Endothelial cell of umbilical vein (primary cell): ENCODE measurements around the gene FAM124B. TPM values are rescaled to one million over a fixed set of nuclear protein-coding genes. Genes with fewer than 3 reads are reported as not detected.

Experiments used
- BruUV-seq: library from RNA; stranded (reverse); fragments of 400-500 nt; replicated peaks from 2 replicates; lab custom pipeline; 2021; lab: Mats Ljungman, UMichigan
- CTCF ChIA-PET: fragments of 300-600, 350-600 bp; sonication (Branson Sonifier 250); formaldehyde crosslinking; loops from one replicate; lab custom pipeline; 2021; ENCODE audit warnings: antibody characterized with exemption, inconsistent platforms; lab: Charles Lee
- POLR2A ChIA-PET: fragments of 300-600, 350-600 bp; sonication (Branson Sonifier 250); formaldehyde crosslinking; loops from one replicate; lab custom pipeline; 2021; ENCODE audit warnings: antibody characterized with exemption, inconsistent platforms; lab: Charles Lee
- DNase-seq: peaks from one replicate; pipeline ENCODE4 v3.0.0-alpha.2; 2011; ENCODE audit warnings: low read depth, low spot score
- FAIRE-seq: peaks from 2 replicates; lab custom pipeline; 2011; peaks lifted over from hg19 to GRCh38; lab: Jason Lieb, UNC
- H2AFZ ChIP-seq: 2 replicates; pipeline ENCODE4 v1.6.0; 2012; ENCODE audit warnings: low read depth, low read length, control low read depth, inconsistent platforms
- H3K27ac ChIP-seq: 2 replicates; pipeline ENCODE4 v1.5.1; 2011; ENCODE audit warnings: low read depth, mild to moderate bottlenecking, control low read depth, low read length, moderate library complexity; ENCODE audit not compliant: insufficient read depth
- H3K27me3 ChIP-seq, 2 experiments: 2 replicates each; pipeline versions ENCODE4 v1.6.0 to v1.6.1; 2011; ENCODE audit warnings: low read length in 2 of 2, mixed read lengths in 1 of 2; ENCODE audit not compliant: control insufficient read depth in 2 of 2, insufficient read depth in 2 of 2
- H3K36me3 ChIP-seq, 2 experiments: 2 replicates in 1 of 2; 3 replicates in 1 of 2; pipeline ENCODE4 v1.5.1; 2011; ENCODE audit warnings: low read length in 2 of 2, mild to moderate bottlenecking in 1 of 2, moderate library complexity in 1 of 2; ENCODE audit not compliant: control insufficient read depth in 2 of 2, insufficient read depth in 2 of 2; ENCODE audit errors: extremely low read depth in 1 of 2
- H3K4me1 ChIP-seq: 3 replicates; pipeline ENCODE4 v1.5.1; 2011; ENCODE audit warnings: mild to moderate bottlenecking, low read length; ENCODE audit not compliant: control insufficient read depth, insufficient read depth; ENCODE audit errors: extremely low read depth
- H3K4me2 ChIP-seq: 2 replicates; pipeline ENCODE4 v1.6.1; 2011; ENCODE audit warnings: low read length, control low read depth, mixed read lengths; ENCODE audit not compliant: insufficient read depth
- H3K4me3 ChIP-seq, 3 experiments: fragments of 200-600 bp in 1 of 3; sonication (generic), shearing (Covaris generic) in 1 of 3; replicated peaks in 1 of 3; 2 replicates each; pipeline ENCODE4 v1.5.1; 2011 to 2016; ENCODE audit warnings: control low read depth in 3 of 3, low read length in 3 of 3, mild to moderate bottlenecking in 2 of 3, inconsistent platforms in 1 of 3, low read depth in 1 of 3, moderate library complexity in 1 of 3; ENCODE audit not compliant: insufficient read depth in 1 of 3
- H3K79me2 ChIP-seq: 2 replicates; pipeline ENCODE4 v1.6.0; 2012; ENCODE audit warnings: low read length, inconsistent platforms; ENCODE audit not compliant: control insufficient read depth, insufficient read depth
- H3K9ac ChIP-seq: replicated peaks from 2 replicates; pipeline ENCODE3; 2011; ENCODE audit warnings: low read length, control low read depth; ENCODE audit not compliant: insufficient read depth; ENCODE audit errors: extremely low read depth
- H3K9me1 ChIP-seq: replicated peaks from 3 replicates; pipeline ENCODE4 v1.6.0; 2011; ENCODE audit warnings: mild to moderate bottlenecking, low read length; ENCODE audit not compliant: control insufficient read depth, insufficient read depth; ENCODE audit errors: extremely low read depth
- H3K9me3 ChIP-seq: replicated peaks from 2 replicates; pipeline ENCODE4 v1.5.1; 2012; ENCODE audit warnings: low read length, inconsistent platforms; ENCODE audit not compliant: control insufficient read depth, insufficient read depth
- H4K20me1 ChIP-seq: replicated peaks from 2 replicates; pipeline ENCODE3; 2011; ENCODE audit warnings: mild to moderate bottlenecking, low read length; ENCODE audit not compliant: control insufficient read depth, insufficient read depth; ENCODE audit errors: extremely low read depth
- EZH2 ChIP-seq: IDR thresholded peaks from 2 replicates; pipeline ENCODE4 v1.6.1; 2012; ENCODE audit warnings: borderline replicate concordance, low read depth, mild to moderate bottlenecking, moderate library complexity, low read length, inconsistent platforms; ENCODE audit not compliant: severe bottlenecking
- FOS ChIP-seq: IDR thresholded peaks from 2 replicates; pipeline ENCODE4 v1.6.1; 2011; ENCODE audit warnings: mild to moderate bottlenecking, low read length, moderate library complexity, borderline replicate concordance; ENCODE audit not compliant: insufficient read depth
- GATA2 ChIP-seq: IDR thresholded peaks from 2 replicates; pipeline ENCODE4 v1.7.0; 2011; ENCODE audit warnings: low read depth, mild to moderate bottlenecking, moderate library complexity, mixed read lengths, low read length; ENCODE audit not compliant: insufficient read length, insufficient read depth
- JUN ChIP-seq: IDR thresholded peaks from 2 replicates; pipeline ENCODE4 v1.6.1; 2011; ENCODE audit warnings: borderline replicate concordance, low read depth; ENCODE audit not compliant: insufficient read length, insufficient read depth
- MYC ChIP-seq: IDR thresholded peaks from one replicate; pipeline ENCODE4 v1.6.1; 2011; ENCODE audit warnings: mild to moderate bottlenecking, low read depth, low read length
- POLR2A ChIP-seq: IDR thresholded peaks from 2 replicates; pipeline ENCODE4 v1.6.1; 2012; ENCODE audit warnings: low read depth, mild to moderate bottlenecking, control low read depth, low read length
- POLR2AphosphoS5 ChIP-seq: IDR thresholded peaks from 2 replicates; pipeline ENCODE4 v1.6.1; 2012; ENCODE audit warnings: low read depth, mild to moderate bottlenecking, control low read depth, low read length, moderate library complexity; ENCODE audit not compliant: insufficient read depth
- dilution Hi-C: fragments of 300-500 bp; cut with MboI; formaldehyde crosslinking; loops from one replicate; pipeline ENCODE4 v1.15.0; 2019; ENCODE audit warnings: low sequenced_read_pairs; ENCODE audit not compliant: extremely low pct_ligation_motif_present
- intact Hi-C: fragments of 100-400 bp; cut with micrococcal nuclease; formaldehyde crosslinking; loops from one replicate; pipeline ENCODE4 v1.10.0; 2022
- polyA plus RNA-seq, 4 experiments: library from polyadenylated mRNA; depleted of rRNA in 3 of 4; stranded (reverse) in 3 of 4; unstranded in 1 of 4; fragments of >200 nt; gene quantifications; 2 replicates each; pipeline versions ENCODE4 v1.2.1 to v1.2.3, GENCODE V29; 2011 to 2012; ENCODE audit warnings: missing spikeins in 1 of 4
- total RNA-seq: library from RNA; stranded (reverse); gene quantifications from 2 replicates; pipeline ENCODE4 v1.2.3, GENCODE V29; 2021
- TF ChIP-seq, protein P1 (sequence below): IDR thresholded peaks from 2 replicates; pipeline ENCODE4 v1.6.1; 2011; ENCODE audit not compliant: insufficient read depth, insufficient read length
- TF ChIP-seq, protein P2 (sequence below), 2 donors: IDR thresholded peaks; 1 replicate in 1 of 2; 2 replicates in 1 of 2; pipeline ENCODE4 v1.5.1; 2011; ENCODE audit warnings: low read length in 2 of 2, mild to moderate bottlenecking in 2 of 2, moderate library complexity in 2 of 2, control low read depth in 1 of 2, inconsistent platforms in 1 of 2, low read depth in 1 of 2; ENCODE audit not compliant: insufficient read depth in 1 of 2; ENCODE audit errors: extremely low read depth in 1 of 2

FAM124B gene
- total and polyA plus RNA-seq, 2 donors (not counting 3 experiments of a cell fraction or from before 2014, with no cell fraction given): 82.0 to 119 TPM

DNA sequence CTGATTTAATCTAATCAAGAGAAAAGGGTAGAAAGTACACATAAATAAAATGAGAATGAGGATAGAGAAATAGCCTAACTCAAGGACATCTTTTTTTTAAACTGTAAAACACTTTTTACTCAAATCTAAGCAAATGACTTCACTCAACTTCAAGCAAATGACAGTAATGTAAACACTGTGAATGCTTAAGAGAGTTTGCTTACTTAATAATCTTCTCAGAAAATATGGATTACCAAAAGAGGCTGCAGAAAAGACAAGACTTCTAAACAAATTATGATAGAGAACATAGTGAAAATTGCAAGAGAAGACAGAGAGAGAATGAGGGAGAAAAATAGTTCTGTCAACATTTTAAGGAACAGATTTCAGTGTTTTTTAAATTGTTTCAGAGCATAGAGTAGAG, 52.5 kb downstream of the FAM124B start:
- TF ChIP-seq JUN (no peak), MYC (no peak), GATA2 (no peak), FOS (no peak), EZH2 (no peak), POLR2AphosphoS5 (no peak), POLR2A (no peak)
- TF ChIP-seq, protein P1, sequence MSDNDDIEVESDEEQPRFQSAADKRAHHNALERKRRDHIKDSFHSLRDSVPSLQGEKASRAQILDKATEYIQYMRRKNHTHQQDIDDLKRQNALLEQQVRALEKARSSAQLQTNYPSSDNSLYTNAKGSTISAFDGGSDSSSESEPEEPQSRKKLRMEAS: no peak
- TF ChIP-seq, protein P2, sequence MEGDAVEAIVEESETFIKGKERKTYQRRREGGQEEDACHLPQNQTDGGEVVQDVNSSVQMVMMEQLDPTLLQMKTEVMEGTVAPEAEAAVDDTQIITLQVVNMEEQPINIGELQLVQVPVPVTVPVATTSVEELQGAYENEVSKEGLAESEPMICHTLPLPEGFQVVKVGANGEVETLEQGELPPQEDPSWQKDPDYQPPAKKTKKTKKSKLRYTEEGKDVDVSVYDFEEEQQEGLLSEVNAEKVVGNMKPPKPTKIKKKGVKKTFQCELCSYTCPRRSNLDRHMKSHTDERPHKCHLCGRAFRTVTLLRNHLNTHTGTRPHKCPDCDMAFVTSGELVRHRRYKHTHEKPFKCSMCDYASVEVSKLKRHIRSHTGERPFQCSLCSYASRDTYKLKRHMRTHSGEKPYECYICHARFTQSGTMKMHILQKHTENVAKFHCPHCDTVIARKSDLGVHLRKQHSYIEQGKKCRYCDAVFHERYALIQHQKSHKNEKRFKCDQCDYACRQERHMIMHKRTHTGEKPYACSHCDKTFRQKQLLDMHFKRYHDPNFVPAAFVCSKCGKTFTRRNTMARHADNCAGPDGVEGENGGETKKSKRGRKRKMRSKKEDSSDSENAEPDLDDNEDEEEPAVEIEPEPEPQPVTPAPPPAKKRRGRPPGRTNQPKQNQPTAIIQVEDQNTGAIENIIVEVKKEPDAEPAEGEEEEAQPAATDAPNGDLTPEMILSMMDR (IDR thresholded peaks at IDR 0.05; ENCODE audit: extremely low read depth in 1 of 2, insufficient read depth in 1 of 2, low read depth in 1 of 2, low read length in 2 of 2): no peak
- ChIA-PET POLR2A (no interaction called here), CTCF (no interaction called here)
- H3K27me3 ChIP-seq: peaks cover 0 to 1% of the 10 kb centered on the region in 2 experiments
- intact Hi-C loops (no loop called here), dilution Hi-C loops (no loop called here)
- no peaks in the 10 kb centered on the region for H4K20me1 ChIP-seq
- H3K79me2 ChIP-seq: no peaks in the 10 kb centered on the region
- no peaks in the 10 kb centered on the region for H3K36me3 ChIP-seq
- FAIRE-seq (no peak), DNase-seq (no peak)
- no TSS peak for BruUV-seq
- no peaks in the 10 kb centered on the region for H3K4me1 ChIP-seq
- H3K9ac ChIP-seq: no peak overlapping the region
- H3K9me3 ChIP-seq: no peaks in the 10 kb centered on the region
- no peak overlapping the region for H3K4me2 ChIP-seq
- no peak overlapping the region for H2AFZ ChIP-seq
- H3K4me3 ChIP-seq: no peak overlapping the region
- no peaks in the 10 kb centered on the region for H3K9me1 ChIP-seq
- H3K27ac ChIP-seq: no peak overlapping the region
